GM19193 (cell line): ENCODE results near the gene MAMDC2.

Experiments used
- POLR2A ChIP-seq: IDR thresholded peaks from 4 replicates; pipeline ENCODE4 v1.6.1; 2011; ENCODE audit not compliant: insufficient read depth, insufficient read length; ENCODE audit errors: extremely low read depth

Gene MAMDC2

DNA sequence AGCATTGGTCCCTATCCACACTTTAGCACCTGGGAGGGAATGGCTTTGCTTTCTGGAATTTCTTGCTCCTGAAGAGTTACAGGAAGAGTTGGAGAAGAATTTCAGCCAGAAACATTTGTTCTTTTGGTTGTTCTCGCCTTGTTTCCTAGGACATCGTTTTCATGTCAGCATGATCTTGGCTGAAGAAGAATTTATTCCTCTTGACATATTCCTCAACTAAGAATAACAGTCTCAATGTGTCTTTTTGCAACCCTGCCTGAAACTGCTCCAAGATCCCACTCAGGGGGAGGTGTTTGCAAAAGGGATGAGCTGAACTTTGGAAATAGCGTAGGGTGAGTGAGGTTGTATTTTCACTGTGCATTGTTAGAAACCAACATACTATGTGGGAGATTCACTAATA lies 26.1 kb downstream of the MAMDC2 start:
- TF ChIP-seq POLR2A, result no peak

DNA sequence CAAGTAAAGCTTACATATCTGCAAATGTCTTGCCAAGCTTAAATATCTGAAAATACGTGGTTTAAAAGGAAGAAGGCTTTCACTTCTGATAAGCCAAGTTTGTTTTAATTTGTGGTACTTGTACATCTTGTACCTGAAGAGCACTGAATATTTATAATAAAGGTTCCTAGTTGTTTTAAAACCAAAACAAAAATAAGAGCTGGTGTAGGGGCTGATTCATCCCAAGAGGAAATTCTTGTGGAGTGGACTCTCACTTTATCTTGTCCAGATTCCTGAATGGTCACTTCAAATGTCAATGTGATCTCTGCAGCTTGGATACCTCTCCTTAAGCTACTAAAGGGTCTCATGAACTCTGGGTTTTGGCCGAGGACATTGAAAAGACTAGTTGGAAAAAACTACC lies 29.5 kb downstream of the MAMDC2 start:
- TF ChIP-seq POLR2A, result no peak

- no peak for TF ChIP-seq POLR2A
Observed at GRCh38 chr9:70073756-70074155, 30.1 kb downstream of the MAMDC2 start.

DNA sequence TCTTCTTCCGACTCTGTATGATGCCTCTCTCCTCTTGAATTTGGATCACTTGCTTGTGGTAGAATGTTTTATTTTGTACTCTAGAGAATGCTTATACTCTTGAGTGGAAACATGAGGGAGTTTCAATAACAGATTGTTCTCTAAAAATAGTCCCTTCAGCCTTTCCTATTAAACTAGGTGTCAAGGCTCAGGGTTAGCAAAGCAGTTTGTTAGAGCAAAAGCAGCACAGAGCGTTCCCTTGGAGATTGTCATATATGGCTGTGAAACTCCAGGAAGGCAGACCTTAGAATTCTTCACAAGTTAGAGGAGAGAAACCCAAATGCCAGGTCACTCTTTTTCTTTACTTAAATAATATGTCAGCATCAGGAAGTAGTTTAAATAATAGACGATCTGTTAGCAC lies 33.0 kb downstream of the MAMDC2 start:
- TF ChIP-seq POLR2A, result no peak

DNA sequence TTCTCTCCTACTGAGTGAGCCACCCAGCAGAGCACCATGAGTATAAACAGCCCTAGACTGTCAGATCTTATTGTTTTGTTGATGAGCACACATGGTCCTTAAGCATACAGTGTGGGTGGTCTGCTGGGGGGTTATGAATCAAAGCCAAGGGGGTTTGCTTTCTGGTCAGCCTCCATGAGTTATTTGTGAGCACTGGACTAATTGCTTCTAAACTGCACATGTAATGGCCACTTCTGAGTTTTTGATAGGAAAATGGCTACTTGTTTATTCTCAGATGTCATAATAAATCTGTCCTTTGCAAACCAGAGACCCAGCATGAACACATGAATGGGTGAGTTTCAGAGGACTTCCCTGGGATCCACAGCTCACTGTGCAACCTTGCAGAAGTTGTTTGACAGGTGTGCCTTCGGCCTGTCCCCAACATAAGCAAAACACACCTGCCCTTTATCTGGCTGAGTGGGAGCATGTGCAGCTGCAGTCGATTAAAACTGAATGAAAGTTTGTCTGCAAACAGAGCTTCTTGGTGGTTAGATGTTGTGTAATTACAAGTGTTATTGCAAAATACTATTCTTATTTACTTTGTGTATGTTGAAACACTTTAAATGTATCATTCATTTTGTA lies 35.9 kb downstream of the MAMDC2 start:
- no peak for TF ChIP-seq POLR2A

DNA sequence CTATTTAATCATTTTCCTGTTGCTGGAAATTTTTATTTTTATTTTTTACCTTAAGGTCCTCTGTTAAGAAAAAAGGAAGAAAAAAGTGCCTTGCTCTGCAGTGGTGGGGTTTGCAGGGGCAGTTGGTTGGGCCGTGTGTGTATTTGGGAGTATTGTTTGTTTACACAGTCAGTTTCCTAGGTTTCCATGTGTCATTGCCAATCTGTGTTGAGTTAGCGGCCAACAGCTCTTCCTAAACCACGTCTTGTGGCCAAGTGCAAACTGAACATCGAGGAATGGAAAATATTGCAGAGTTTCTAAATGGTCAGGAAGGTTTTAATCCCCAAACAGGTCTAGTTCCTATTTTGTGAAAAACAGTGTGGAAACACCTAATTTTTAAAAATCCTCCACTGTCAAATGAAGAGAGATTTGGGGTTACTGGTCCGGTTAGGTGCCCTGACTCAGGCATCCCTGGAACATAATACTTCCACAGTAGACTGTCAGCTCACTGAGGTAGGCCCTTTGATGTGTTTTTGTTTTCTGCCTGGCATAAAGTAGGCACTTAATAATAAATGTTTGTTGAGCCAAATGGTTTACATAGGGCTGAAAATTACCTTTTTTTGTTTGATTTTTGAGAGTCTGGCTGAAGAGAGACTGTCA lies 37.0 kb downstream of the MAMDC2 start:
- TF ChIP-seq POLR2A, result no peak

DNA sequence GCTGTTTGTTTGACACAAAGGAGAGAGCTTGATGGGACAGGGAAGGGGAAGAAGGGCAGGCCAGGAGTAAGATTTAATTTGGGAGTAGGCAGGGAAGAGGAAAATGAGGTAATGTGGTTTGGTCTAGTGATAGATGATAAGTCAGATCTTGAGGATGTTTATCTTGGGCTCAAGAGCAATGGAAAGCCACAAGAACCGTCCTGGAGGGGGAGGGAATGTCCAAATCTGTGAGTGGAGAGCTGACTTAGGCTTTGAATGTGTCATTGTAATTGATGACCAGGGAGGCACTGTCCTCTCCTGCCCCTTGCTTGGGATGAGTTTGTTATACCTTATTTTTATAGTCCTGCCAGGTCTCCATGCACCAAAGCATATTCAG lies 37.5 kb downstream of the MAMDC2 start:
- TF ChIP-seq POLR2A, result no peak

GRCh38 chr9:70083429-70083828 lies 39.8 kb downstream of the MAMDC2 start:
- no peak for TF ChIP-seq POLR2A

DNA sequence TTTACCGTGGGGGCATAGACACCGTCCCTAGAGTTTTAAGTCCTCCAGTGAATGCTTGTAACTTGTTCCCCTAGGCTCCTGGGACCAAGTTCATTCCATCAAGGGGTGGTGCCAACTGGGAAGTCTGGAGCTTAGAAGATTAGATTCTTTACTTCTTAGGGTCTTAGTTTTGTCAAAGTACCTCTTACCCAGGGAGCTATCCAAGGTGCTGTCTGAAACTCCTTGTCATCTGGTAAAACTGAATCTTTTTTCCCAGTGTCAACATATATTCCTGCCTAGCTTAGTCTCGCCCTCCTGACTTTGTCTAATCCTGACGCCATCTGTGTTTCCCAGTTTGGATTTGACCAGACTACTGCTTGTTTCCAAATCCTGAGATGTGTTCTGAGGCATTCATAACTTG lies 41.6 kb downstream of the MAMDC2 start:
- no peak for TF ChIP-seq POLR2A

GRCh38 chr9:70091103-70091502 lies 47.5 kb downstream of the MAMDC2 start:
- TF ChIP-seq POLR2A, result no peak

DNA sequence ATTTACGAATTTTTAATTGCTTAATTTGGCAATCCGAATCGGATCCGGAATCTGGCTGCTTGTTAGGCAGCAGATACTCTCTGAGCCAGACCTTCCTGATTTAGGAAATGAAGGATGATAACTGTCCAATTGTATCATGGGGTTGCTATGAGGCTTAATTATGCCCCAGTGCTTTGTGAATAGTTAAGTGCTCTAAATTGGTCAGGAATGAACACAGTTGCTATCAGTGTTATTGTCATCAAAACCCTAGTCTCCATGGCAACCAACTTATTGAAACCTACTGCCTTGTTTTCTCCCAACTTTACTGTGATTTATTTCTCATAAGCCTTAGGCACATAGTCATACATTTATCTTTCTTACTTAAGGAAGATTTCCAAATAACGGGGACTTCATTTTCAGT lies 47.9 kb downstream of the MAMDC2 start:
- no peak for TF ChIP-seq POLR2A

DNA sequence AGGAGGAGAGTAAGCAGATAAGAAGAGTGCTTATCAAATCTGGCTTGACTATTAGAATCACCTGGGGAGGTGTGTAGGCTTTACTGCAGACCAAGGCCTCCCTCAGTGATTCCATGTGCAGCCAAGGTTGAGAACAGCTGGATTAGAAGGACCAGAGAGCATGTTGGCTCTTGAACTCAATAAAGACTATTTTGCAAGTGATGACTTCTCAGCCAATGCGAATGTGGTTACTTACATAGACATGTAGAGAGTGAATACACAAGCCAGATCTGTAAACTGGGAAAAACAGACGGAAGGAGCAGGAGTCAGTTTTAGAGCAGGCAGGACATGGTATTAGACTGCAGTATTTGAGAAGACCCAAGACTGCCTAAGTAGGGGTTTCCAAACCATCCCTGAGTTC lies 48.5 kb downstream of the MAMDC2 start:
- TF ChIP-seq POLR2A, result no peak

DNA sequence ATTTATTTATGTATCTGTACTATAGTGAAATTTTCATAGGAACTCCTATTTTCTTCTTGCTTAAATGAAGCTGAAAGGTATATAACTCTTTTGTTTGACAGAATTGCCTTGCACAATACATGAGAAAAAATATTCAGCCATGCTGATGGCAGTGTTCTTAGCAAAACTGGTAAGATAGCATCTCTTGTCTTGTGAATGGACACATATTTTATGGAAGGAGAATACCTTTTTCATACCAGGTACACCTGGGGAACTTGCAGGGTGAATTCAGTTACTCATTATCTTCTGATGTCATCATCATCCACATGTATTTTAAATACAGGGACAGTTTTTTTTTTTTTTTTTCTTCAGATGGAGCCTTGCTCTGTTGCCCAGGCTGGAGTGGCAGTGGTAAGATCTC lies 49.4 kb downstream of the MAMDC2 start:
- no peak for TF ChIP-seq POLR2A

GRCh38 chr9:70093944-70094343 lies 50.3 kb downstream of the MAMDC2 start:
- TF ChIP-seq POLR2A, result no peak

DNA sequence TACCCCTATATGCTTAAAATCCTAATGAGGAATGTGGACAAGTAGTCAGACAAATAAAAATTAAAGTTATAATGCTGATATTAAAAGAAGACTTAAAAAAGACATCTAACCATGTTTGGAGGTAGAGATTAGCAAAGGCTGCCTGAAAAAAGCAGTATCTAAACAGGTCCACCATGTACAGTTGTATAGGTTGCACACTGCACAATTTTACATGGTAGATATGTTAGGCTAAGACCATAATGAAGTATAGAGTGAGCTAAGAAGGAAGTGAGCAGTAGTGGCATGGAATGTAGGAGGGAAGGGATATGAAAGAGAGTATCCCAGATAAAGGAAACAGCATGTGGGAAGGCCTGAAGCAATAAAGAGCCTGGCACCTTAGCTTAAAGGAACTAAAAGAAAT lies 51.1 kb downstream of the MAMDC2 start:
- no peak for TF ChIP-seq POLR2A

- TF ChIP-seq POLR2A, result no peak
Observed at GRCh38 chr9:70097187-70097586, 53.5 kb downstream of the MAMDC2 start.

DNA sequence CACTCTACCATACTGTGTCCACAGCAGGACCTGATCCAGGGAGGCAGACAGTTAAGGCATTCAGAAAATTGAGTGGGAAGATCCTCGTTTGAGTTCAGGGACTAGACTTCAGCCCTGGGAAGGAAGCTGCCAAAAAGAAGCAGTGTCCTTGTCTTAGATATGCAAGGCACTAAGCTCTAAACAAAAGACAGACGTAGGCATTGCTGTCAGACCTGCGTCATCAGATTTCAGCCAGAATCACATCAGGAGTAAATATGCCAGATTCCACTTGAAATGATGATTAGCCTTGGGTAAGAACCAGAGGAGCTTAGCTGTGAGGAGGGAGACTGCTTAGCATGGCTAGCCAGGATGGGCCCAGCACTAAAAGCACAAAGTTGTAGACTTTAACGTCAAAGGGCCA lies 56.7 kb downstream of the MAMDC2 start:
- no peak for TF ChIP-seq POLR2A
